HepG2 (cell line): ENCODE measurements around the gene ZNF169. TPM values are rescaled to one million over a fixed set of nuclear protein-coding genes. Genes with fewer than 3 reads are reported as not detected.

Experiments
- AKAP8 ChIP-seq: sonication (generic); formaldehyde crosslinking; IDR thresholded peaks from 2 replicates; pipeline ENCODE4 v1.5.1; 2020; ENCODE audit warnings: mild to moderate bottlenecking, missing genetic modification reagents
- ARHGAP35 ChIP-seq: sonication (generic); formaldehyde crosslinking; IDR thresholded peaks from 2 replicates; pipeline ENCODE4 v1.9.0; 2022; ENCODE audit warnings: mild to moderate bottlenecking, inconsistent platforms, moderate library complexity, missing genetic modification reagents, borderline replicate concordance
- ATF1 ChIP-seq: IDR thresholded peaks from 2 replicates; pipeline ENCODE4 v1.6.1; 2016; ENCODE audit warnings: mild to moderate bottlenecking, control low read depth
- BRD4 ChIP-seq: sonication (generic); formaldehyde crosslinking; IDR thresholded peaks from 2 replicates; pipeline ENCODE4 v1.4.0; 2020; ENCODE audit warnings: missing genetic modification reagents
- CCAR2 ChIP-seq: fragments of 200-400 bp; formaldehyde crosslinking; optimal IDR thresholded peaks from 2 replicates; pipeline ENCODE3; 2018; ENCODE audit warnings: low read depth, mild to moderate bottlenecking, low read length, moderate library complexity
- CREBL2 ChIP-seq: sonication (generic); formaldehyde crosslinking; IDR thresholded peaks from 2 replicates; pipeline ENCODE4 v1.8.1; 2023; ENCODE audit warnings: missing genetic modification reagents, mild to moderate bottlenecking, borderline replicate concordance
- EP300 ChIP-seq, 3 experiments: sonication (generic) in 1 of 3; formaldehyde crosslinking in 1 of 3; IDR thresholded peaks; 2 replicates each; pipeline versions ENCODE4 v1.5.1 to v1.6.1; 2011 to 2020; ENCODE audit warnings: low read depth in 2 of 3, low read length in 2 of 3, borderline replicate concordance in 1 of 3, improper control_type of control experiment in 1 of 3, mild to moderate bottlenecking in 1 of 3, missing genetic modification reagents in 1 of 3, moderate library complexity in 1 of 3
- GABPA ChIP-seq, 2 experiments: IDR thresholded peaks; 2 replicates each; pipeline ENCODE4 v1.6.1; 2011 to 2016; ENCODE audit warnings: low read depth in 2 of 2, low read length in 1 of 2, missing biosample characterization in 1 of 2, missing genetic modification characterization in 1 of 2
- HIC2 ChIP-seq: sonication (generic); formaldehyde crosslinking; IDR thresholded peaks from 2 replicates; pipeline ENCODE4 v1.9.0; 2022; ENCODE audit warnings: low read depth, missing genetic modification reagents
- MAZ ChIP-seq, 2 experiments: sonication (generic) in 1 of 2; formaldehyde crosslinking in 1 of 2; IDR thresholded peaks; 2 replicates each; pipeline versions ENCODE4 v1.5.0 to v1.6.1; 2012 to 2020; ENCODE audit warnings: low read depth in 2 of 2, mild to moderate bottlenecking in 2 of 2, borderline replicate concordance in 1 of 2, improper control_type of control experiment in 1 of 2, low read length in 1 of 2, missing genetic modification reagents in 1 of 2, moderate library complexity in 1 of 2
- NR2F6 ChIP-seq, 2 experiments: IDR thresholded peaks; 2 replicates each; pipeline ENCODE4 v1.6.1; 2016; ENCODE audit warnings: antibody characterized with exemption in 1 of 2, mild to moderate bottlenecking in 1 of 2
- PPARG ChIP-seq: conservative IDR thresholded peaks from 2 replicates; pipeline ENCODE4 v1.6.1; 2016; ENCODE audit warnings: missing biosample characterization, missing genetic modification reagents
- SALL1 ChIP-seq: sonication (generic); formaldehyde crosslinking; IDR thresholded peaks from 2 replicates; pipeline ENCODE4 v1.8.0; 2022; ENCODE audit warnings: mild to moderate bottlenecking, missing genetic modification reagents
- SCMH1 ChIP-seq: sonication (generic); formaldehyde crosslinking; IDR thresholded peaks from 2 replicates; pipeline ENCODE4 v1.9.0; 2021; ENCODE audit warnings: missing genetic modification reagents, mild to moderate bottlenecking, borderline replicate concordance
- SP1 ChIP-seq, 2 experiments: fragments of 450-650 bp in 1 of 2; sonication (generic) in 1 of 2; formaldehyde crosslinking in 1 of 2; IDR thresholded peaks; 2 replicates each; pipeline versions ENCODE4 v1.4.0 to v1.6.1; 2016 to 2020; ENCODE audit warnings: missing genetic modification reagents in 1 of 2
- TGIF2 ChIP-seq: IDR thresholded peaks from 2 replicates; pipeline ENCODE4 v1.6.1; 2016; ENCODE audit warnings: control low read depth, missing compliant biosample characterization
- TRIM22 ChIP-seq: fragments of 450-650 bp; IDR thresholded peaks from 2 replicates; pipeline ENCODE4 v1.6.1; 2017
- ZBTB4 ChIP-seq: sonication (generic); formaldehyde crosslinking; IDR thresholded peaks from 2 replicates; pipeline ENCODE4 v1.4.0; 2020; ENCODE audit warnings: missing genetic modification reagents, mild to moderate bottlenecking, borderline replicate concordance
- ZNF205 ChIP-seq: IDR thresholded peaks from 2 replicates; pipeline ENCODE4 v1.6.1; 2018; ENCODE audit warnings: missing biosample characterization, missing genetic modification reagents
- ZNF614 ChIP-seq: IDR thresholded peaks from 2 replicates; pipeline ENCODE4 v1.6.1; 2018; ENCODE audit warnings: missing biosample characterization, missing genetic modification reagents, inconsistent platforms, borderline replicate concordance
- ZNF776 ChIP-seq: sonication (generic); formaldehyde crosslinking; IDR thresholded peaks from 2 replicates; pipeline ENCODE4 v1.4.0; 2020; ENCODE audit warnings: mild to moderate bottlenecking, missing genetic modification reagents
- polyA plus RNA-seq, 8 experiments: library from polyadenylated mRNA; depleted of rRNA in 3 of 8; stranded (reverse) in 7 of 8; unstranded in 1 of 8; fragments of >200 nt; fragmentation: Illumina TruSeq in 4 of 8; extraction: Trizol in 4 of 8; gene quantifications; 2 replicates each; pipeline versions ENCODE4 v1.2.1 to v1.2.3, GENCODE V29; 2011 to 2016; ENCODE audit warnings: low read depth in 4 of 8, missing spikeins in 1 of 8, mixed read lengths in 1 of 8; ENCODE audit not compliant: insufficient read depth in 1 of 8
- total RNA-seq, 5 experiments: library from RNA; depleted of rRNA; stranded (reverse); fragments of >200 nt; fragmentation: Illumina TruSeq; extraction: Trizol; gene quantifications; 2 replicates each; pipeline ENCODE4 v1.2.3, GENCODE V29; 2016; ENCODE audit warnings: low read depth in 1 of 5

Gene ZNF169
- total and polyA plus RNA-seq, 2 of the 13 experiments (the other 11 are each of a cell fraction or from before 2014, with no cell fraction given): 2.1 to 6.3 TPM

- TF ChIP-seq ZBTB4 (CRISPR knock-in tag): no peak
- 0 out of 2 replicates have a peak, but pooled peaks have one; percentile 34 for TF ChIP-seq CREBL2 (CRISPR knock-in tag)
- peak; percentile 45; the same call in 1 of the 2 replicates for TF ChIP-seq ZNF614
- no peak for TF ChIP-seq EP300 (IDR thresholded peaks at IDR 0.05; ENCODE audit: low read depth in 2 of 2, low read length in 2 of 2)
- TF ChIP-seq EP300 (CRISPR knock-in tag; IDR thresholded peaks at IDR 0.05; ENCODE audit: borderline replicate concordance): no peak
- no peak for TF ChIP-seq MAZ (IDR thresholded peaks at IDR 0.05; ENCODE audit: borderline replicate concordance, low read depth, low read length)
- TF ChIP-seq MAZ (CRISPR knock-in tag; IDR thresholded peaks at IDR 0.05; ENCODE audit: low read depth): peak; percentile 57; the same call in 1 of the 2 replicates
- no peak for TF ChIP-seq TRIM22
- peak; percentile 63; the same call in 1 of the 2 replicates for TF ChIP-seq ZNF776 (CRISPR knock-in tag)
- TF ChIP-seq SP1 (IDR thresholded peaks at IDR 0.05): no peak
- TF ChIP-seq SP1 (CRISPR knock-in tag; IDR thresholded peaks at IDR 0.05): peak; percentile 87
- TF ChIP-seq AKAP8 (CRISPR knock-in tag): no peak
- no peak for TF ChIP-seq NR2F6 (IDR thresholded peaks at IDR 0.05)
- TF ChIP-seq NR2F6 (CRISPR knock-in tag; IDR thresholded peaks at IDR 0.05): 0 out of 2 replicates have a peak, but pooled peaks have one; percentile 14
- no peak for TF ChIP-seq SCMH1 (CRISPR knock-in tag)
- TF ChIP-seq TGIF2 (CRISPR knock-in tag): no peak
- peak; percentile 63 for TF ChIP-seq GABPA (IDR thresholded peaks at IDR 0.05; ENCODE audit: low read depth, low read length)
- peak; percentile 89 for TF ChIP-seq GABPA (CRISPR knock-in tag; IDR thresholded peaks at IDR 0.05; ENCODE audit: low read depth)
- TF ChIP-seq PPARG: no peak
- TF ChIP-seq BRD4: no peak; the same call in 1 of the 2 replicates
- TF ChIP-seq ARHGAP35: no peak
- TF ChIP-seq SALL1 (CRISPR knock-in tag): peak; percentile 86
- no peak for TF ChIP-seq HIC2 (CRISPR knock-in tag)
- no peak; the same call in 1 of the 2 replicates for TF ChIP-seq ATF1 (CRISPR knock-in tag)
- TF ChIP-seq ZNF205: 0 out of 2 replicates have a peak, but pooled peaks have one; percentile 47
- TF ChIP-seq CCAR2: no peak
These were observed at the start of gene ZNF169 (continued) for GRCh38 chr9:94259077-94259862.
